Duodenal mucosa (tissue), 2 donors: Measurements from ENCODE around the gene MIEF1.
A peak's percentile ranks its signal among the peaks of the same experiment; 100 is the strongest.

Experiments
- H3K27ac ChIP-seq: one replicate; pipeline ENCODE4 v1.7.0; 2013; ENCODE audit warnings: low read depth, low read length
- H3K27me3 ChIP-seq, 2 donors: one replicate each; pipeline ENCODE4 v1.7.0; 2013; ENCODE audit warnings: low read length in 2 of 2, control low read depth in 1 of 2; ENCODE audit not compliant: insufficient read depth in 2 of 2, control insufficient read depth in 1 of 2
- H3K36me3 ChIP-seq, 2 donors: one replicate each; pipeline ENCODE4 v1.7.0; 2013; ENCODE audit warnings: low read length in 2 of 2, control low read depth in 1 of 2; ENCODE audit not compliant: insufficient read depth in 2 of 2, control insufficient read depth in 1 of 2
- H3K4me1 ChIP-seq, 2 donors: one replicate each; pipeline ENCODE4 v1.7.0; 2013; ENCODE audit warnings: low read length in 2 of 2, control low read depth in 1 of 2; ENCODE audit not compliant: insufficient read depth in 2 of 2, control insufficient read depth in 1 of 2
- H3K4me3 ChIP-seq, 2 donors: one replicate each; pipeline ENCODE4 v1.7.0; 2013; ENCODE audit warnings: low read length in 2 of 2, low read depth in 1 of 2
- H3K9ac ChIP-seq, 2 donors: one replicate each; pipeline ENCODE4 v1.7.0; 2013; ENCODE audit warnings: low read length in 2 of 2, low read depth in 1 of 2
- H3K9me3 ChIP-seq, 2 donors: one replicate each; pipeline ENCODE4 v1.7.0; 2013; ENCODE audit warnings: low read length in 2 of 2, control low read depth in 1 of 2; ENCODE audit not compliant: control insufficient read depth in 1 of 2

Gene MIEF1

GRCh38 chr22:39462443-39463221, 39.5 kb upstream of the MIEF1 start:
- no peaks in the 10 kb centered on the region for H3K9me3 ChIP-seq
- H3K4me1 ChIP-seq, result peaks cover 22 to 28% of the 10 kb centered on the region in 2 donors
- H3K27me3 ChIP-seq, result peaks cover 7 to 14% of the 10 kb centered on the region in 2 donors
- no peaks in the 10 kb centered on the region for H3K36me3 ChIP-seq
- H3K9ac ChIP-seq, result no peak overlapping the region
- peak overlapping the region; percentile 26 for H3K27ac ChIP-seq
- H3K4me3 ChIP-seq, result no peak overlapping the region

- no peak overlapping the region for H3K9ac ChIP-seq
- peaks cover 28 to 34% of the 10 kb centered on the region in 2 donors for H3K4me1 ChIP-seq
- H3K4me3 ChIP-seq, result no peak overlapping the region
- H3K36me3 ChIP-seq, result no peaks in the 10 kb centered on the region
- H3K27me3 ChIP-seq, result peaks cover 5 to 9% of the 10 kb centered on the region in 2 donors
- H3K9me3 ChIP-seq, result no peaks in the 10 kb centered on the region
- H3K27ac ChIP-seq, result peak overlapping the region; percentile 26
These were observed 38.8 kb upstream of the MIEF1 start for GRCh38 chr22:39463277-39463676.

GRCh38 chr22:39463931-39464390, 38.1 kb upstream of the MIEF1 start:
- Histone ChIP-seq H3K27ac (no peak overlapping the region), H3K36me3 (no peaks in the 10 kb centered on the region), H3K9ac (no peak overlapping the region), H3K4me3 (no peak overlapping the region), H3K27me3 (peaks cover 0 to 3% of the 10 kb centered on the region in 2 donors), H3K4me1 (peaks cover 35 to 40% of the 10 kb centered on the region in 2 donors), H3K9me3 (no peaks in the 10 kb centered on the region)

- H3K36me3 ChIP-seq, result no peaks in the 10 kb centered on the region
- no peaks in the 10 kb centered on the region for H3K9me3 ChIP-seq
- H3K27ac ChIP-seq, result peak overlapping the region; percentile 26
- H3K4me3 ChIP-seq, result peak overlapping the region in 1 of 2 donors; percentile 59
- H3K27me3 ChIP-seq, result no peaks in the 10 kb centered on the region
- H3K9ac ChIP-seq, result peak overlapping the region in 1 of 2 donors; percentile 51
- H3K4me1 ChIP-seq, result peaks cover 59 to 62% of the 10 kb centered on the region in 2 donors
These were observed 35.7 kb upstream of the MIEF1 start for GRCh38 chr22:39466228-39467006.

- H3K4me3 ChIP-seq, result peak overlapping the region in 1 of 2 donors; percentile 59
- peaks cover 69% of the 10 kb centered on the region in 2 donors for H3K4me1 ChIP-seq
- no peaks in the 10 kb centered on the region for H3K36me3 ChIP-seq
- H3K9ac ChIP-seq, result peak overlapping the region in 1 of 2 donors; percentile 38
- peak overlapping the region; percentile 59 for H3K27ac ChIP-seq
- no peaks in the 10 kb centered on the region for H3K27me3 ChIP-seq
- no peaks in the 10 kb centered on the region for H3K9me3 ChIP-seq
These were observed 34.6 kb upstream of the MIEF1 start for GRCh38 chr22:39467390-39467895.

- peak overlapping the region; percentile 65 to 67 for H3K4me3 ChIP-seq
- H3K9ac ChIP-seq, result peak overlapping the region; percentile 77 to 87
These were observed 33.4 kb upstream of the MIEF1 start for GRCh38 chr22:39468487-39469325.

GRCh38 chr22:39469326-39469680, 32.8 kb upstream of the MIEF1 start:
- H3K9me3 ChIP-seq, result no peaks in the 10 kb centered on the region
- H3K9ac ChIP-seq, result peak overlapping the region; percentile 77 to 87
- H3K4me3 ChIP-seq, result peak overlapping the region; percentile 65 to 67
- peak overlapping the region; percentile 89 for H3K27ac ChIP-seq
- peaks cover 82 to 87% of the 10 kb centered on the region in 2 donors for H3K4me1 ChIP-seq
- H3K36me3 ChIP-seq, result no peaks in the 10 kb centered on the region
- H3K27me3 ChIP-seq, result no peaks in the 10 kb centered on the region

More at GRCh38 chr22:39468487-39469325, 33.4 kb upstream of the MIEF1 start:
- H3K4me1 ChIP-seq, result peaks cover 79 to 82% of the 10 kb centered on the region in 2 donors
- no peaks in the 10 kb centered on the region for H3K9me3 ChIP-seq
- no peaks in the 10 kb centered on the region for H3K36me3 ChIP-seq
- no peaks in the 10 kb centered on the region for H3K27me3 ChIP-seq
- H3K27ac ChIP-seq, result peak overlapping the region; percentile 89

GRCh38 chr22:39469681-39470450, 32.2 kb upstream of the MIEF1 start:
- H3K9ac ChIP-seq, result peak overlapping the region; percentile 77 to 87
- no peaks in the 10 kb centered on the region for H3K36me3 ChIP-seq
- H3K27me3 ChIP-seq, result no peaks in the 10 kb centered on the region
- no peaks in the 10 kb centered on the region for H3K9me3 ChIP-seq
- H3K4me1 ChIP-seq, result peaks cover 88 to 93% of the 10 kb centered on the region in 2 donors
- H3K4me3 ChIP-seq, result peak overlapping the region; percentile 65 to 67
- peak overlapping the region; percentile 89 for H3K27ac ChIP-seq
